HepG2 (cell line): ENCODE data around the gene RASIP1. TPM values are rescaled to one million over a fixed set of nuclear protein-coding genes. Genes with fewer than 3 reads are reported as not detected.
A peak's percentile ranks its signal among the peaks of the same experiment; 100 is the strongest.

Experiments used
- BATF2 ChIP-seq: sonication (generic); formaldehyde crosslinking; IDR thresholded peaks from 2 replicates; pipeline ENCODE4 v1.8.0; 2022; ENCODE audit warnings: mild to moderate bottlenecking, missing genetic modification reagents, moderate library complexity
- CBX5 ChIP-seq: sonication (generic); formaldehyde crosslinking; IDR thresholded peaks from 2 replicates; pipeline ENCODE4 v1.4.0; 2020; ENCODE audit warnings: missing genetic modification reagents, borderline replicate concordance
- CC2D1A ChIP-seq: sonication (generic); formaldehyde crosslinking; IDR thresholded peaks from 2 replicates; pipeline ENCODE4 v1.8.1; 2023; ENCODE audit warnings: mild to moderate bottlenecking, missing genetic modification reagents
- DRAP1 ChIP-seq: IDR thresholded peaks from 2 replicates; pipeline ENCODE4 v1.6.1; 2016; ENCODE audit warnings: missing genetic modification reagents, missing compliant biosample characterization
- ELF1 ChIP-seq: sonication (generic); formaldehyde crosslinking; IDR thresholded peaks from 2 replicates; pipeline ENCODE4 v1.4.0; 2020; ENCODE audit warnings: missing genetic modification reagents
- FOSL2 ChIP-seq: sonication (generic); formaldehyde crosslinking; IDR thresholded peaks from 2 replicates; pipeline ENCODE4 v1.4.0; 2020; ENCODE audit warnings: missing genetic modification reagents
- HIVEP1 ChIP-seq: sonication (generic); formaldehyde crosslinking; IDR thresholded peaks from 2 replicates; pipeline ENCODE4 v1.4.0; 2020; ENCODE audit warnings: mild to moderate bottlenecking, missing genetic modification reagents
- JUNB ChIP-seq: sonication (generic); formaldehyde crosslinking; IDR thresholded peaks from 2 replicates; pipeline ENCODE4 v1.8.0; 2022; ENCODE audit warnings: missing genetic modification reagents, mild to moderate bottlenecking, borderline replicate concordance
- KDM6A ChIP-seq: IDR thresholded peaks from 2 replicates; pipeline ENCODE4 v1.6.1; 2016; ENCODE audit warnings: low read depth
- KLF13 ChIP-seq: sonication (generic); formaldehyde crosslinking; IDR thresholded peaks from 2 replicates; pipeline ENCODE4 v1.4.0; 2020; ENCODE audit warnings: mild to moderate bottlenecking, missing genetic modification reagents
- KLF15 ChIP-seq: sonication (generic); formaldehyde crosslinking; IDR thresholded peaks from 2 replicates; pipeline ENCODE4 v1.8.1; 2023; ENCODE audit warnings: borderline replicate concordance, mild to moderate bottlenecking, inconsistent platforms, missing genetic modification reagents, mixed read lengths
- MAF1 ChIP-seq: sonication (generic); formaldehyde crosslinking; IDR thresholded peaks from 2 replicates; pipeline ENCODE4 v1.5.0; 2020; ENCODE audit warnings: missing genetic modification reagents, borderline replicate concordance
- MED13 ChIP-seq: sonication (generic); formaldehyde crosslinking; IDR thresholded peaks from 2 replicates; pipeline ENCODE4 v1.5.0; 2020; ENCODE audit warnings: missing genetic modification reagents
- MZF1 ChIP-seq: sonication (generic); formaldehyde crosslinking; IDR thresholded peaks from 2 replicates; pipeline ENCODE4 v1.8.1; 2023; ENCODE audit warnings: mild to moderate bottlenecking, missing genetic modification reagents, borderline replicate concordance
- NAIF1 ChIP-seq: sonication (generic); formaldehyde crosslinking; IDR thresholded peaks from 2 replicates; pipeline ENCODE4 v1.5.0; 2020; ENCODE audit warnings: mild to moderate bottlenecking, missing genetic modification reagents, borderline replicate concordance
- PLRG1 ChIP-seq: fragments of 450-650 bp; conservative IDR thresholded peaks from 2 replicates; pipeline ENCODE4 v1.6.1; 2016
- SALL1 ChIP-seq: sonication (generic); formaldehyde crosslinking; IDR thresholded peaks from 2 replicates; pipeline ENCODE4 v1.8.0; 2022; ENCODE audit warnings: mild to moderate bottlenecking, missing genetic modification reagents
- SOX5 ChIP-seq: IDR thresholded peaks from 2 replicates; pipeline ENCODE4 v1.6.1; 2016; ENCODE audit warnings: borderline replicate concordance
- SP1 ChIP-seq, 2 experiments: fragments of 450-650 bp in 1 of 2; sonication (generic) in 1 of 2; formaldehyde crosslinking in 1 of 2; IDR thresholded peaks; 2 replicates each; pipeline versions ENCODE4 v1.4.0 to v1.6.1; 2016 to 2020; ENCODE audit warnings: missing genetic modification reagents in 1 of 2
- TRAFD1 ChIP-seq: sonication (generic); formaldehyde crosslinking; IDR thresholded peaks from 2 replicates; pipeline ENCODE4 v1.5.1; 2020; ENCODE audit warnings: missing genetic modification reagents, mild to moderate bottlenecking, borderline replicate concordance
- U2AF1 ChIP-seq: fragments of 200-400 bp; formaldehyde crosslinking; optimal IDR thresholded peaks from 2 replicates; pipeline ENCODE3; 2017; ENCODE audit warnings: mild to moderate bottlenecking, low read depth, low read length
- XRCC5 ChIP-seq: fragments of 200-400 bp; formaldehyde crosslinking; optimal IDR thresholded peaks from 2 replicates; pipeline ENCODE3; 2017; ENCODE audit warnings: mild to moderate bottlenecking, low read length
- YEATS2 ChIP-seq: sonication (generic); formaldehyde crosslinking; IDR thresholded peaks from 2 replicates; pipeline ENCODE4 v1.4.0; 2020; ENCODE audit warnings: missing genetic modification reagents, borderline replicate concordance
- ZNF614 ChIP-seq: IDR thresholded peaks from 2 replicates; pipeline ENCODE4 v1.6.1; 2018; ENCODE audit warnings: missing biosample characterization, missing genetic modification reagents, inconsistent platforms, borderline replicate concordance
- ZNF619 ChIP-seq: sonication (generic); formaldehyde crosslinking; IDR thresholded peaks from 2 replicates; pipeline ENCODE4 v1.4.0; 2020; ENCODE audit warnings: mild to moderate bottlenecking, missing genetic modification reagents
- ZNF879 ChIP-seq: sonication (generic); formaldehyde crosslinking; IDR thresholded peaks from 2 replicates; pipeline ENCODE4 v1.8.1; 2023; ENCODE audit warnings: missing genetic modification reagents
- ZNF891 ChIP-seq: sonication (generic); formaldehyde crosslinking; IDR thresholded peaks from 2 replicates; pipeline ENCODE4 v1.5.0; 2020; ENCODE audit warnings: mild to moderate bottlenecking, missing genetic modification reagents
- ZUFSP ChIP-seq: sonication (generic); formaldehyde crosslinking; IDR thresholded peaks from 2 replicates; pipeline ENCODE4 v1.9.0; 2021; ENCODE audit warnings: missing genetic modification reagents, mild to moderate bottlenecking, borderline replicate concordance
- polyA plus RNA-seq, 8 experiments: library from polyadenylated mRNA; depleted of rRNA in 3 of 8; stranded (reverse) in 7 of 8; unstranded in 1 of 8; fragments of >200 nt; fragmentation: Illumina TruSeq in 4 of 8; extraction: Trizol in 4 of 8; gene quantifications; 2 replicates each; pipeline versions ENCODE4 v1.2.1 to v1.2.3, GENCODE V29; 2011 to 2016; ENCODE audit warnings: low read depth in 4 of 8, missing spikeins in 1 of 8, mixed read lengths in 1 of 8; ENCODE audit not compliant: insufficient read depth in 1 of 8
- total RNA-seq, 5 experiments: library from RNA; depleted of rRNA; stranded (reverse); fragments of >200 nt; fragmentation: Illumina TruSeq; extraction: Trizol; gene quantifications; 2 replicates each; pipeline ENCODE4 v1.2.3, GENCODE V29; 2016; ENCODE audit warnings: low read depth in 1 of 5

RASIP1 gene
- total and polyA plus RNA-seq, 2 of the 13 experiments (the other 11 are each of a cell fraction or from before 2014, with no cell fraction given): 0.44 to 0.58 TPM

GRCh38 chr19:48720613-48721296 is 19.7 kb downstream of the RASIP1 start (continued):
- no peak for TF ChIP-seq CC2D1A
- no peak for TF ChIP-seq ZNF879
- TF ChIP-seq MAF1 (CRISPR knock-in tag): no peak
- TF ChIP-seq JUNB: no peak
- no peak for TF ChIP-seq HIVEP1 (CRISPR knock-in tag)
- TF ChIP-seq MED13 (CRISPR knock-in tag): no peak
- TF ChIP-seq KLF15: no peak
- peak; percentile 72 for TF ChIP-seq DRAP1 (CRISPR knock-in tag)
- TF ChIP-seq YEATS2 (CRISPR knock-in tag): peak; percentile 79
- TF ChIP-seq SP1 (IDR thresholded peaks at IDR 0.05): no peak
- peak; percentile 50; the same call in 1 of the 2 replicates for TF ChIP-seq SP1 (CRISPR knock-in tag; IDR thresholded peaks at IDR 0.05)
- peak; percentile 18; the same call in 1 of the 2 replicates for TF ChIP-seq SALL1
- no peak for TF ChIP-seq XRCC5
- peak; percentile 98 for TF ChIP-seq NAIF1 (CRISPR knock-in tag)
- no peak for TF ChIP-seq BATF2 (CRISPR knock-in tag)
- no peak for TF ChIP-seq MZF1 (CRISPR knock-in tag)
- TF ChIP-seq KLF13: no peak
- TF ChIP-seq FOSL2 (CRISPR knock-in tag): peak; percentile 5; the same call in 1 of the 2 replicates
- TF ChIP-seq ZNF891 (CRISPR knock-in tag): no peak
- no peak for TF ChIP-seq PLRG1
- no peak for TF ChIP-seq U2AF1
- TF ChIP-seq ZNF614 (CRISPR knock-in tag): 0 out of 2 replicates have a peak, but pooled peaks have one; percentile 57
- TF ChIP-seq ELF1 (CRISPR knock-in tag): peak; percentile 82
- TF ChIP-seq CBX5: no peak
- TF ChIP-seq ZUFSP (CRISPR knock-in tag): no peak
- no peak for TF ChIP-seq TRAFD1 (CRISPR knock-in tag)
- no peak for TF ChIP-seq KDM6A (CRISPR knock-in tag)
- TF ChIP-seq SOX5 (CRISPR knock-in tag): peak; percentile 62; the same call in 1 of the 2 replicates
- no peak for TF ChIP-seq ZNF619 (CRISPR knock-in tag)
